WI38 (cell line): ENCODE measurements around the gene MAPK6.
"Not testable (repeated sequence)": the region's sequence is repeated elsewhere in the genome, so short reads cannot be mapped to it uniquely, and the experiment has no call there.

Source experiments
- H3K4me3 ChIP-seq: 2 replicates; pipeline ENCODE4 v1.5.1; 2011; ENCODE audit warnings: low read depth, mild to moderate bottlenecking, control low read depth, low read length
- TF ChIP-seq, protein P1 (sequence below): IDR thresholded peaks from 2 replicates; pipeline ENCODE4 v1.5.1; 2012; ENCODE audit warnings: low read depth, mild to moderate bottlenecking, control low read depth, low read length

Gene MAPK6

DNA sequence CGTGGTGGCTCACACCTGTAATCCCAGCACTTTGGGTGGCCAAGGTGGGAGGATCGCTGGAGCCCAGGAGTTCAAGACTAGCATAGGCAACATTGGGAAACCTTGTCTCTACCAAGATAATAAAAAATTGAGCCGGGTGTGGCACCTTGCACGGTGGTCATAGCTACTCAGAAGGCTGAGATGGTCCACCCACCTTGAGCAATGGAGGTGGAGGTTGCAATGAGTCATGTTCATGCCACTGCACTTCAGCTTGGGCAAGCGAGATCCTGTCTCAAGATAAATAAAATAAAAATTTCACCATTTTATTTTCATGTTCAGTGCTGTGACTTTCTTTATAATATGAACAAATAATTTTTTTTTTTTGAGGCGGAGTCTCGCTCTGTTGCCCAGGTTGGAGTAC is 12.5 kb downstream of the MAPK6 start:
- no peak overlapping the region for H3K4me3 ChIP-seq
- TF ChIP-seq, protein P1, sequence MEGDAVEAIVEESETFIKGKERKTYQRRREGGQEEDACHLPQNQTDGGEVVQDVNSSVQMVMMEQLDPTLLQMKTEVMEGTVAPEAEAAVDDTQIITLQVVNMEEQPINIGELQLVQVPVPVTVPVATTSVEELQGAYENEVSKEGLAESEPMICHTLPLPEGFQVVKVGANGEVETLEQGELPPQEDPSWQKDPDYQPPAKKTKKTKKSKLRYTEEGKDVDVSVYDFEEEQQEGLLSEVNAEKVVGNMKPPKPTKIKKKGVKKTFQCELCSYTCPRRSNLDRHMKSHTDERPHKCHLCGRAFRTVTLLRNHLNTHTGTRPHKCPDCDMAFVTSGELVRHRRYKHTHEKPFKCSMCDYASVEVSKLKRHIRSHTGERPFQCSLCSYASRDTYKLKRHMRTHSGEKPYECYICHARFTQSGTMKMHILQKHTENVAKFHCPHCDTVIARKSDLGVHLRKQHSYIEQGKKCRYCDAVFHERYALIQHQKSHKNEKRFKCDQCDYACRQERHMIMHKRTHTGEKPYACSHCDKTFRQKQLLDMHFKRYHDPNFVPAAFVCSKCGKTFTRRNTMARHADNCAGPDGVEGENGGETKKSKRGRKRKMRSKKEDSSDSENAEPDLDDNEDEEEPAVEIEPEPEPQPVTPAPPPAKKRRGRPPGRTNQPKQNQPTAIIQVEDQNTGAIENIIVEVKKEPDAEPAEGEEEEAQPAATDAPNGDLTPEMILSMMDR, result no peak

DNA sequence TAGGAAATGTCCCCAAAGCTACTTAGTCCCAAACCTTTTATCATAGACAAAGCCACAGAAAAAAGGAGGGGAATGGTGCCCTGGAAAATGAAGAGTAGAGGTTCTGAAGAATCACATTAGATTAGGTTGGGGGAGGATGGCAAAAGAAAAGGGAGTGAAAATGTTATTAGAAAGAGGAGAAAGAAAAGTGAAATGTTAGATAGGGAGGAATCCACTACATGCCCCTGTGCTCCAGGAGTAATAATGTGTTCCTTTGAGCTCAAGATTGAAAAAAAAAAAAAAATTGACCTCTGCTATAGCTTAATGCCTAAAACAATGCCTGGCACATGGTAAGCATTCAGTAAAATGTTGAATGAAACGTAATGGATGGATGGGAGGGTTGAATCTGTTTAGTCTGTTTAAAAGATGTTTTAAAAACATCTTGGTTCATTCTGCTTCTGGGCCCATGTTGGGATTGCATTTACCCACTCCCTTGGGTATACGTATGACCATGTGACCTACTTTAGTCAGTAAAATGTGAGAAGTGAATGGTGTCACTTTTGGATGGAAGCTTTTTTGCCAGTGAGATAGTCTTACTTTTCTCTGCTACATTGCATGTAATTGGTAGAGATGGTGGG is 19.0 kb downstream of the MAPK6 start:
- no peak overlapping the region for H3K4me3 ChIP-seq
- TF ChIP-seq, protein P1, result no peak

DNA sequence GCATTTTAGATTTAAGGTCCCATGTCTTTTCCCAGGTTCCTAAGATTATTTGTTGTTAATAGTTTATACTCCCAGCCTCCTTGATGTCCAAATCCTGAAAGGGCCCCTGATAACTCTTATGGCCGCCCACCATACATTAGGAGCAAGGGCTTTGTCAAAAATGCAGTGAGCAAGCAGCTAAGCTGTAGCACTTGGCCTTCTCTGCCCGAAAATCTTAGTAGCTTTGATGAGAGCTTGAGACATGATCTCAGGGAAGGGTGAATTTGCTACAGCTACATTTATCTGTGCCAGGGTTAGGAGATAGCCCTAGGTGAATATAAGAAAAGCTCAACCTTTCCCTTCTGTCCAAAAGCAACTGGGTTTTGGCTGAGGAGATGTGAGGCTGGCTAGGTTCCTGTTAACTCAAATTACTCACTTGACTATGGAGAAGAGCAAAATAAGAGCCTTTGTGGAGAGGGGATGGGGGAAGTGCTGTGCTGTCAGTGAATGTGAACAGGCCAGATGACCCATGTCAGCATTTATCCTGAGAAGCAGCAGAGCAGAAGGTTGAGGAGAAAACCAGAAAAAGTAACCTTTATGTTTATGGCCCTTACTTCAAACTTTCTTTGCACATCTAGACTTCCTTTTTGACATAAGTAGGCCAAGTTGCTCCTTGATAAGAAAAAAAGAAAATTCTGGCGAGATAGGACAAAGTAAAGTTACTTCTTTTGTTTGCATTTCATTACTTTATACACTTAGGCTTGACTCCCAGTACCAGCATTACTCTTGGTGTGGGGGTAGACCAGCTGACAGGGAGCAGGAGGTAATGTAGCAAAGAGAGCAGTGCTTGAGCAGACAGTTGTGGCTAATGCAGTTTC is 21.1 kb downstream of the MAPK6 start:
- H3K4me3 ChIP-seq, result no peak overlapping the region

DNA sequence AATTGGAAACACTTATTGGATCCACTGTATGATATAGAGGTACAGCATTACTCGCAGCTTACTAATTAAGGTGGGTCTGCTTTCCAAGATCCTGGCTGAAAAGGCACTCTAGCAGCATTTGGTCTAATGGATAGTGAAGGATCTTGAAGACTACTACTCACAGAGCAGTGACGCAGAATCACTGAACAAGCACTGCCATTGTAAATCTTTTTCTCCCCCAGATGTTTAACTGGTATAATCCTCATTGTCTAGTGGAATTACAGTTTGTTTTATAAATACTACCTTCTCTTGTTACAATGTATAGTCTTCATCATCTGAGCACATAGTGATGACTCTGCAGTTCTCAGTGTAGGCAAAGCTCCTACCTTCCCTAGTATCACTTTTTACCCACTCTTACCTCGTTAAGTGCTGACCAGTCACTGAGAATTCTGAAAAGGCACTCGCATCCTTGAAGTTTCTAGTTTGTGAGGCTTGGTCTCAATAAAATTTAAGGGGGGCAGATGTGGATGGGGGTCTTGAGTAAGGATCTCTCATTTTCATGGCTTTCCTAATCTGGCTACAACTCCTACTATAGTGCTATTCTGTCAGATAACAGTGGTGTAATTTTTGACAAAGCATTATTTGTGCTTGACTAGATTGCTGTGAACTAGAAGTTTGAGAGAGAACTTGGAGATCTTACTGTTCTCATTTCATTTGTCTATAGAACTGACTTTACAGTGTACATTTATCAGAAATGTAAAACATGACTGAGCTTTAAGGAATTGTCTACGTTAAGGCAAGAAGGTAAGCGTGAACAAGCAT is 23.2 kb downstream of the MAPK6 start:
- H3K4me3 ChIP-seq, result no peak overlapping the region
- TF ChIP-seq, protein P1, result no peak

More for the DNA sequence above, 21.1 kb downstream of the MAPK6 start:
- TF ChIP-seq, protein P1, result no peak

DNA sequence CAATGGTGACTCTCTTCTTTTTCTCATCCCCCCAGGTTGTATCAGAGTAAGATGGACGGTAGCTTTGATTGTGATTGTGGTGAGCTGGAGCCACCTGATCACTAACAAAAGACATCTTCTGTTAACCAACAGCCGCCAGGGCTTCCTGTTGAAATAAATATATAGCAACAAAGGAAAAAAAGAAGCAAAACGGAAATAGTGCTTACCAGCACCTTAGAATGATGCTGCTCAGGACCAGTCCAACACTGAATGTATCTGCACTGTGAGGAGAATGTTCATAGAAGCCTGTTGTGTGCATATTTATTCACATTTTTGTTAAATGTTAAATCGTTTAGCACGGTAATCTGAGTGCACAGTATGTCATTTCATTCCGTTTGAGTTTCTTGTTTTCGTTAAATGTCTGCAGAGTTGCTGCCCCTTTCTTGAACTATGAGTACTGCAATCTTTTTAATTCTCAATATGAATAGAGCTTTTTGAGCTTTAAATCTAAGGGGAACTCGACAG is 26.8 kb downstream of the MAPK6 start:
- not testable (repeated sequence) for H3K4me3 ChIP-seq

DNA sequence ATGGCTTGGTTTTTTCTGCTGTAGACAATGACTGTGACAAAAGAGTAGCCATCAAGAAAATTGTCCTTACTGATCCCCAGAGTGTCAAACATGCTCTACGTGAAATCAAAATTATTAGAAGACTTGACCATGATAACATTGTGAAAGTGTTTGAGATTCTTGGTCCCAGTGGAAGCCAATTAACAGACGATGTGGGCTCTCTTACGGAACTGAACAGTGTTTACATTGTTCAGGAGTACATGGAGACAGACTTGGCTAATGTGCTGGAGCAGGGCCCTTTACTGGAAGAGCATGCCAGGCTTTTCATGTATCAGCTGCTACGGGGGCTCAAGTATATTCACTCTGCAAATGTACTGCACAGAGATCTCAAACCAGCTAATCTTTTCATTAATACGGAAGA is 27.5 kb downstream of the MAPK6 start:
- not testable (repeated sequence) for H3K4me3 ChIP-seq

DNA sequence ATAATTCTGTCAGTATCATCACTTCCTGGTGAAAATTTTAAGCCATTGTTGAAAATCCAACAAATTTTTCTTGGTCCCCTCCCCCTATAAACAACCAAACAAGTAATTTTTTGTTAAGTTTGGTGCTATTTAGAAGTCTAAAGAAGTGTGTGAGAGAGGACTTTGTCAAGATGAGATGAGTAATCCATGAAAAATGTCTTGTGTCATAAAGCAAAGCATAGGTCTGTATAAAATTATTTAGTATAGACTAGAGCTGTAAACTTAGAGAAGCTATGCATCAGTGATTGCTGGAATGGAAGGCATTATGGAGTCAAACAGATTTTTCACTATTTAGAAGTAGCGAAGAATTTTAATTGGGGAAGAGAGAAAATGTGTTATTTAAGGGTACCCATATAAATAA is 31.4 kb downstream of the MAPK6 start:
- TF ChIP-seq, protein P1, result no peak
- H3K4me3 ChIP-seq, result no peak overlapping the region
